ENCODE measurements around the gene CXCR5.

DNA sequence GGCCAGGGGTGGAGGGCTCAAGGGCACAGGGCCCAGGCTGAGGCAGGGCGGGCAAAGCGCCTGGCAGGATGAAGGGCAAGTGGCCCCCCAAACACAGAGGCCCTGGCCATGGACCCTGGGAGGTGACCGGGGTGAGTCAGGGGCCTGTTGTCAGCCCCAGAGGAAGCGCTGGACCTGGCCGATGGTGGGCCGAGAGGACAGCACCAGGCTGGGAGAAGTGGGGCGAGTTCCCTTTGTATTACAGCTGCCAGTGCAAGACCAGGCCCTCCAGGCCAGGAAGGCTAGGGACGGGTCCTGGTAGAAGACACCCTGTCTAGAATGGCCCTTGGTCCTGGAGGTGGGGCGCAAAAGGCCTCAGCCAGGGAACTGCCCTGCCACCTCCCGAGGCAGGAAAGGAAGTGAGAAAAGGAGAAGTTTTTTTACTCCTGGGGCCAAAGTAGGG lies 12.8 kb downstream of the CXCR5 start:
- TF ChIP-seq SP1 (IDR thresholded peaks at IDR 0.05) (no peak), YY1 (IDR thresholded peaks at IDR 0.05) (no peak), RAD21 (IDR thresholded peaks at IDR 0.05) (no peak), GABPA (IDR thresholded peaks at IDR 0.05 in 1 of 2, conservative IDR thresholded peaks at IDR 0.05 in 1 of 2) (no peak), JUND (IDR thresholded peaks at IDR 0.05) (no peak), TAF1 (conservative IDR thresholded peaks at IDR 0.05) (no peak), HNF4G (IDR thresholded peaks at IDR 0.05) (no peak), EGR1 (IDR thresholded peaks at IDR 0.05; ENCODE audit: low read depth in 2 of 2) (no peak), NR2F2 (IDR thresholded peaks at IDR 0.05) (no peak)
- TF ChIP-seq, protein P1, sequence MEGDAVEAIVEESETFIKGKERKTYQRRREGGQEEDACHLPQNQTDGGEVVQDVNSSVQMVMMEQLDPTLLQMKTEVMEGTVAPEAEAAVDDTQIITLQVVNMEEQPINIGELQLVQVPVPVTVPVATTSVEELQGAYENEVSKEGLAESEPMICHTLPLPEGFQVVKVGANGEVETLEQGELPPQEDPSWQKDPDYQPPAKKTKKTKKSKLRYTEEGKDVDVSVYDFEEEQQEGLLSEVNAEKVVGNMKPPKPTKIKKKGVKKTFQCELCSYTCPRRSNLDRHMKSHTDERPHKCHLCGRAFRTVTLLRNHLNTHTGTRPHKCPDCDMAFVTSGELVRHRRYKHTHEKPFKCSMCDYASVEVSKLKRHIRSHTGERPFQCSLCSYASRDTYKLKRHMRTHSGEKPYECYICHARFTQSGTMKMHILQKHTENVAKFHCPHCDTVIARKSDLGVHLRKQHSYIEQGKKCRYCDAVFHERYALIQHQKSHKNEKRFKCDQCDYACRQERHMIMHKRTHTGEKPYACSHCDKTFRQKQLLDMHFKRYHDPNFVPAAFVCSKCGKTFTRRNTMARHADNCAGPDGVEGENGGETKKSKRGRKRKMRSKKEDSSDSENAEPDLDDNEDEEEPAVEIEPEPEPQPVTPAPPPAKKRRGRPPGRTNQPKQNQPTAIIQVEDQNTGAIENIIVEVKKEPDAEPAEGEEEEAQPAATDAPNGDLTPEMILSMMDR (IDR thresholded peaks at IDR 0.05; ENCODE audit: low read depth, low read length, missing input control): no peak
- TF ChIP-seq, protein P2, sequence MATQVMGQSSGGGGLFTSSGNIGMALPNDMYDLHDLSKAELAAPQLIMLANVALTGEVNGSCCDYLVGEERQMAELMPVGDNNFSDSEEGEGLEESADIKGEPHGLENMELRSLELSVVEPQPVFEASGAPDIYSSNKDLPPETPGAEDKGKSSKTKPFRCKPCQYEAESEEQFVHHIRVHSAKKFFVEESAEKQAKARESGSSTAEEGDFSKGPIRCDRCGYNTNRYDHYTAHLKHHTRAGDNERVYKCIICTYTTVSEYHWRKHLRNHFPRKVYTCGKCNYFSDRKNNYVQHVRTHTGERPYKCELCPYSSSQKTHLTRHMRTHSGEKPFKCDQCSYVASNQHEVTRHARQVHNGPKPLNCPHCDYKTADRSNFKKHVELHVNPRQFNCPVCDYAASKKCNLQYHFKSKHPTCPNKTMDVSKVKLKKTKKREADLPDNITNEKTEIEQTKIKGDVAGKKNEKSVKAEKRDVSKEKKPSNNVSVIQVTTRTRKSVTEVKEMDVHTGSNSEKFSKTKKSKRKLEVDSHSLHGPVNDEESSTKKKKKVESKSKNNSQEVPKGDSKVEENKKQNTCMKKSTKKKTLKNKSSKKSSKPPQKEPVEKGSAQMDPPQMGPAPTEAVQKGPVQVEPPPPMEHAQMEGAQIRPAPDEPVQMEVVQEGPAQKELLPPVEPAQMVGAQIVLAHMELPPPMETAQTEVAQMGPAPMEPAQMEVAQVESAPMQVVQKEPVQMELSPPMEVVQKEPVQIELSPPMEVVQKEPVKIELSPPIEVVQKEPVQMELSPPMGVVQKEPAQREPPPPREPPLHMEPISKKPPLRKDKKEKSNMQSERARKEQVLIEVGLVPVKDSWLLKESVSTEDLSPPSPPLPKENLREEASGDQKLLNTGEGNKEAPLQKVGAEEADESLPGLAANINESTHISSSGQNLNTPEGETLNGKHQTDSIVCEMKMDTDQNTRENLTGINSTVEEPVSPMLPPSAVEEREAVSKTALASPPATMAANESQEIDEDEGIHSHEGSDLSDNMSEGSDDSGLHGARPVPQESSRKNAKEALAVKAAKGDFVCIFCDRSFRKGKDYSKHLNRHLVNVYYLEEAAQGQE (IDR thresholded peaks at IDR 0.05): no peak
- TF ChIP-seq, protein P3, sequence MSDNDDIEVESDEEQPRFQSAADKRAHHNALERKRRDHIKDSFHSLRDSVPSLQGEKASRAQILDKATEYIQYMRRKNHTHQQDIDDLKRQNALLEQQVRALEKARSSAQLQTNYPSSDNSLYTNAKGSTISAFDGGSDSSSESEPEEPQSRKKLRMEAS (IDR thresholded peaks at IDR 0.05): no peak
- TF ChIP-seq, protein P4, sequence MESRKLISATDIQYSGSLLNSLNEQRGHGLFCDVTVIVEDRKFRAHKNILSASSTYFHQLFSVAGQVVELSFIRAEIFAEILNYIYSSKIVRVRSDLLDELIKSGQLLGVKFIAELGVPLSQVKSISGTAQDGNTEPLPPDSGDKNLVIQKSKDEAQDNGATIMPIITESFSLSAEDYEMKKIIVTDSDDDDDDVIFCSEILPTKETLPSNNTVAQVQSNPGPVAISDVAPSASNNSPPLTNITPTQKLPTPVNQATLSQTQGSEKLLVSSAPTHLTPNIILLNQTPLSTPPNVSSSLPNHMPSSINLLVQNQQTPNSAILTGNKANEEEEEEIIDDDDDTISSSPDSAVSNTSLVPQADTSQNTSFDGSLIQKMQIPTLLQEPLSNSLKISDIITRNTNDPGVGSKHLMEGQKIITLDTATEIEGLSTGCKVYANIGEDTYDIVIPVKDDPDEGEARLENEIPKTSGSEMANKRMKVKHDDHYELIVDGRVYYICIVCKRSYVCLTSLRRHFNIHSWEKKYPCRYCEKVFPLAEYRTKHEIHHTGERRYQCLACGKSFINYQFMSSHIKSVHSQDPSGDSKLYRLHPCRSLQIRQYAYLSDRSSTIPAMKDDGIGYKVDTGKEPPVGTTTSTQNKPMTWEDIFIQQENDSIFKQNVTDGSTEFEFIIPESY (IDR thresholded peaks at IDR 0.05): no peak

Measured in liver (tissue), 3 donors.